HG02885 (cell line): ENCODE results near the gene ZCCHC18.
"Not testable (repeated sequence)": the region's sequence is repeated elsewhere in the genome, so short reads cannot be mapped to it uniquely, and the experiment has no call there.

Experiments used
- ATAC-seq: cut with Tn5 transposase; IDR thresholded peaks from one replicate; pipeline ENCODE4 v1.9.1; 2021; ENCODE audit warnings: mild to moderate bottlenecking; ENCODE audit not compliant: unreplicated experiment, poor library complexity

The ZCCHC18 gene

GRCh38 chrX:104112326-104112951, at the start of gene ZCCHC18:
Gene ZCCHC18, plus strand, starts transcription at chrX:104112523. Its CDS starts 1,589 bp downstream, at chrX:104114112.
- peak; percentile 71 for ATAC-seq

- ATAC-seq: not testable (repeated sequence)
Observed at GRCh38 chrX:104062636-104063035, 49.7 kb upstream of the ZCCHC18 start.

GRCh38 chrX:104075778-104076445, 36.4 kb upstream of the ZCCHC18 start, which contains the start of gene TMSB15C:
Gene TMSB15C, minus strand, starts transcription at chrX:104076236.
- not testable (repeated sequence) for ATAC-seq

- ATAC-seq: not testable (repeated sequence)
Observed at GRCh38 chrX:104077854-104078253, 34.5 kb upstream of the ZCCHC18 start.

- ATAC-seq: no peak
Observed at GRCh38 chrX:104084063-104084462, 28.3 kb upstream of the ZCCHC18 start.

- no peak for ATAC-seq
Observed at GRCh38 chrX:104084534-104085277, 27.6 kb upstream of the ZCCHC18 start.

GRCh38 chrX:104085477-104085876, 26.8 kb upstream of the ZCCHC18 start:
- no peak for ATAC-seq

- no peak for ATAC-seq
Observed at GRCh38 chrX:104085919-104086318, 26.4 kb upstream of the ZCCHC18 start.

GRCh38 chrX:104098151-104098808, 14.0 kb upstream of the ZCCHC18 start:
- ATAC-seq: peak; percentile 93

- no peak for ATAC-seq
Observed at GRCh38 chrX:104098919-104099318, 13.4 kb upstream of the ZCCHC18 start.

GRCh38 chrX:104104676-104105075, 7.6 kb upstream of the ZCCHC18 start:
- ATAC-seq: no peak

- ATAC-seq: no peak
Observed at GRCh38 chrX:104105330-104106262, 6.7 kb upstream of the ZCCHC18 start.

- no peak for ATAC-seq
Observed at GRCh38 chrX:104108955-104109354, 3.4 kb upstream of the ZCCHC18 start.

- peak; percentile 47 for ATAC-seq
Observed at GRCh38 chrX:104110491-104111240, 1.7 kb upstream of the ZCCHC18 start.

GRCh38 chrX:104113222-104113965, 1.1 kb downstream of the ZCCHC18 start:
- peak; percentile 53 for ATAC-seq

GRCh38 chrX:104117759-104118158, 5.4 kb downstream of the ZCCHC18 start:
- ATAC-seq: no peak

- ATAC-seq: no peak
Observed at GRCh38 chrX:104118765-104119164, 6.4 kb downstream of the ZCCHC18 start.

GRCh38 chrX:104122829-104123228, 10.5 kb downstream of the ZCCHC18 start:
- ATAC-seq: no peak
